Ascending aorta (tissue), 2 donors: ENCODE data around the gene SLC38A11. TPM values are rescaled to one million over a fixed set of nuclear protein-coding genes. Genes with fewer than 3 reads are reported as not detected.

Experiments
- DNase-seq, 2 donors: peaks; one replicate each; pipeline ENCODE4 v3.0.0-alpha.2; 2019; ENCODE audit warnings: low spot score in 2 of 2
- H3K27ac ChIP-seq, 2 donors: fragments of 200-600 bp; sonication (generic); one replicate each; pipeline ENCODE4 v1.5.1; 2016 to 2017; ENCODE audit warnings: mild to moderate bottlenecking in 1 of 2
- H3K27me3 ChIP-seq: fragments of 200-600 bp; sonication (generic); one replicate; pipeline ENCODE4 v1.5.1; 2017
- H3K36me3 ChIP-seq, 2 donors: fragments of 200-600 bp; sonication (generic); one replicate each; pipeline ENCODE4 v1.5.1; 2016
- H3K4me1 ChIP-seq, 2 donors: fragments of 200-600 bp; sonication (generic); one replicate each; pipeline ENCODE4 v1.5.1; 2016 to 2017; ENCODE audit warnings: mild to moderate bottlenecking in 1 of 2
- H3K4me3 ChIP-seq, 2 donors: fragments of 200-600 bp; sonication (generic); one replicate each; pipeline ENCODE4 v1.5.1; 2016 to 2017; ENCODE audit warnings: mild to moderate bottlenecking in 1 of 2
- H3K9me3 ChIP-seq, 2 donors: fragments of 200-600 bp; sonication (generic); one replicate each; pipeline ENCODE4 v1.5.1; 2016
- intact Hi-C: fragments of 100-400 bp; cut with DNase I; formaldehyde crosslinking; loops from one replicate; pipeline ENCODE4 v1.15.1; 2023
- total RNA-seq: library from RNA; depleted of rRNA; stranded (reverse); fragments of >200 nt; gene quantifications from one replicate; pipeline ENCODE4 v1.1.0, GENCODE V29; 2016
- TF ChIP-seq, protein P1 (sequence below), 3 experiments: fragments of 200-600 bp in 2 of 3; fragments of 450-650 bp in 1 of 3; sonication (generic) in 2 of 3; IDR thresholded peaks; one replicate each; pipeline ENCODE4 v1.5.1; 2016 to 2019; ENCODE audit warnings: antibody characterized with exemption in 3 of 3, mild to moderate bottlenecking in 1 of 3, moderate library complexity in 1 of 3

The SLC38A11 gene
- total RNA-seq, 1 donor from 2014 or later = not detected

DNA sequence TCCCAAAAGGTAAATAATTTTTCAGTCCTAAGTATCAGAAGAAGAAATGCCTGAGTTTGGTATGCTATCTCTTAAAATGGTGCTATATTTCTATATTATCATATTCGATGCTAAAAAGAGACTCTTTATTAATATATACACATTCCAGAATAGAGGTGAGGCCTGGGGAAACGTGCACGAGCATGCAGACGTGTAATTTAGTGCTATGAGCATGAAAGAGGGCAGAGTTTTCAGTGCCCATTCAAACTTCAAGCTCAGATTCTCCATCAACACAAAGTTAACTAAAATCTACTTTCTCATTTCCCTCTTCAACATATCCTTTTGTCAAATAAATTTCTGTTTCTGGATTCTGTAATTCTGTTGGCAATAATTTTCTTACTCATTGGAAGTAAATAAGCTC, 108.0 kb downstream of the SLC38A11 start:
- no peak for DNase-seq
- Histone ChIP-seq H3K36me3 (no peaks in the 10 kb centered on the region), H3K9me3 (no peaks in the 10 kb centered on the region), H3K27ac (no peak overlapping the region), H3K4me1 (no peaks in the 10 kb centered on the region), H3K4me3 (no peak overlapping the region), H3K27me3 (no peaks in the 10 kb centered on the region)
- TF ChIP-seq, protein P1, sequence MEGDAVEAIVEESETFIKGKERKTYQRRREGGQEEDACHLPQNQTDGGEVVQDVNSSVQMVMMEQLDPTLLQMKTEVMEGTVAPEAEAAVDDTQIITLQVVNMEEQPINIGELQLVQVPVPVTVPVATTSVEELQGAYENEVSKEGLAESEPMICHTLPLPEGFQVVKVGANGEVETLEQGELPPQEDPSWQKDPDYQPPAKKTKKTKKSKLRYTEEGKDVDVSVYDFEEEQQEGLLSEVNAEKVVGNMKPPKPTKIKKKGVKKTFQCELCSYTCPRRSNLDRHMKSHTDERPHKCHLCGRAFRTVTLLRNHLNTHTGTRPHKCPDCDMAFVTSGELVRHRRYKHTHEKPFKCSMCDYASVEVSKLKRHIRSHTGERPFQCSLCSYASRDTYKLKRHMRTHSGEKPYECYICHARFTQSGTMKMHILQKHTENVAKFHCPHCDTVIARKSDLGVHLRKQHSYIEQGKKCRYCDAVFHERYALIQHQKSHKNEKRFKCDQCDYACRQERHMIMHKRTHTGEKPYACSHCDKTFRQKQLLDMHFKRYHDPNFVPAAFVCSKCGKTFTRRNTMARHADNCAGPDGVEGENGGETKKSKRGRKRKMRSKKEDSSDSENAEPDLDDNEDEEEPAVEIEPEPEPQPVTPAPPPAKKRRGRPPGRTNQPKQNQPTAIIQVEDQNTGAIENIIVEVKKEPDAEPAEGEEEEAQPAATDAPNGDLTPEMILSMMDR (IDR thresholded peaks at IDR 0.05) = no peak
- intact Hi-C loops = no loop called here

DNA sequence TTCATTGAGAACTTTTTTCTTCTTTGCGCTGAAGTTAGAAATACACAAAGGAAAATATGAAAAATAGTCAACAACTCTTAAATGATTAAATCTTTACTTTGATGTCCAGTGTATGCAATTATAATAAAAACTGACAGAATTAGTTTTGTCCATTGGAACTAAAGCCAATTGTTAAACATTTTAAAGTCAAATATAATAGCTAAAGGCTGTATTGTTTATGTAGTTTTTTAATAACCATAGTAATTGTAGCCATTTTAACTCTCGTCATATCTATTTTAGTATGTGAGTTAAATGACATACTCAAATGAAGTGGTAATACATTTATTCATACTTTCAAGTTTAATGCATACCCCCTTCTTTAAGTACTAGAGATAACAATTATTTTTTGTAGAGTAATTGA, 109.0 kb downstream of the SLC38A11 start:
- no peaks in the 10 kb centered on the region for H3K9me3 ChIP-seq
- TF ChIP-seq, protein P1 (IDR thresholded peaks at IDR 0.05) = no peak
- H3K36me3 ChIP-seq = no peaks in the 10 kb centered on the region
- no peak overlapping the region for H3K27ac ChIP-seq
- no peak for DNase-seq
- H3K27me3 ChIP-seq = no peaks in the 10 kb centered on the region
- no peak overlapping the region for H3K4me3 ChIP-seq
- H3K4me1 ChIP-seq = no peaks in the 10 kb centered on the region
- intact Hi-C loops = no loop called here

Other genes starting within 250 kb of the SLC38A11 start
- 13.3 TPM for gene COBLL1, start 113.7 kb downstream of the SLC38A11 start, total RNA-seq
- 1.4 TPM for gene SCN3A, start 248.5 kb upstream of the SLC38A11 start, total RNA-seq